ENCODE data around the gene SVOPL.

SVOPL gene

DNA sequence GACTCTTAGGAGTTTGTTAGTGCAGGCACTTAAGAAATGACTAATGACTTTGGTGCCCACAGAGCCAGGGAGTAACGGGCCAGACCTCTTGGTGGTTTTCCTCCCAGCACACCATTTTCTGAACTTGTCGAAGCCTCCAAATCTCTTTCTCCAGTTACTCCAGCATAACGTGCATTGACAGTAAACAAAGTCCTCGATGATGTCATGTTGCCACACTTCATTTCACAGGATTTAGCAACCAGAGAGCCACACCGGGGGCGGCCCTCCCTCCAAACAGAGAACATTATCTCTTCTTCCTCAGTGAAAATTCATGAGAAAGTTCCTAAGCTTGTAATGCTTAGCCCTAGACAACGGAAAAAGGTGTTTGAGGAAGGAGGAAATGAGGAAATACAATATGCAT, 4.0 kb upstream of the SVOPL start:
- Histone ChIP-seq H3K4me3 (ENCODE audit: insufficient read depth in 1 of 2, low read depth in 1 of 2, low read length in 2 of 2) (no peak overlapping the region), H4K91ac (ENCODE audit: low read length) (no peak overlapping the region), H2BK5ac (ENCODE audit: low read depth, low read length, poor library complexity, severe bottlenecking) (no peak overlapping the region), H2BK15ac (ENCODE audit: low read depth, poor library complexity, severe bottlenecking) (no peak overlapping the region), H4K8ac (ENCODE audit: low read length) (no peak overlapping the region), H3K9me3 (ENCODE audit: control insufficient read depth, low read length) (peaks cover 2% of the 10 kb centered on the region), H2BK120ac (ENCODE audit: low read depth, low read length) (no peak overlapping the region), H2AFZ (ENCODE audit: low read depth, low read length) (no peak overlapping the region), H3K9ac (ENCODE audit: low read length) (no peak overlapping the region), H3K23ac (ENCODE audit: low read length in 2 of 2) (no peak overlapping the region), H2BK12ac (ENCODE audit: low read length in 2 of 2) (no peak overlapping the region), H3K27ac (ENCODE audit: low read length, poor library complexity, severe bottlenecking) (no peak overlapping the region), H3K18ac (ENCODE audit: low read depth in 1 of 2, low read length in 2 of 2) (no peak overlapping the region), H3K4ac (ENCODE audit: low read depth in 1 of 2, low read length in 2 of 2) (no peak overlapping the region), H3K27me3 (ENCODE audit: control insufficient read depth in 1 of 2, insufficient read depth in 1 of 2, low read length in 2 of 2) (no peaks in the 10 kb centered on the region), H2AK5ac (ENCODE audit: low read length, severe bottlenecking) (no peak overlapping the region), H3K4me1 (ENCODE audit: control insufficient read depth, insufficient read depth, low read depth, low read length) (no peaks in the 10 kb centered on the region), H3K36me3 (ENCODE audit: control insufficient read depth in 1 of 2, insufficient read depth in 2 of 2, low read depth in 1 of 2, low read length in 2 of 2) (no peaks in the 10 kb centered on the region), H3K4me2 (ENCODE audit: low read length, poor library complexity, severe bottlenecking) (no peak overlapping the region), H3K14ac (ENCODE audit: low read length in 2 of 2) (no peak overlapping the region), H3K79me1 (replicated peaks; ENCODE audit: low read length, poor library complexity, severe bottlenecking) (no peaks in the 10 kb centered on the region)
- DNase-seq: peak; percentile 35
- 62% methylated on average over 7 of the region's 7 CpGs for WGBS

DNA sequence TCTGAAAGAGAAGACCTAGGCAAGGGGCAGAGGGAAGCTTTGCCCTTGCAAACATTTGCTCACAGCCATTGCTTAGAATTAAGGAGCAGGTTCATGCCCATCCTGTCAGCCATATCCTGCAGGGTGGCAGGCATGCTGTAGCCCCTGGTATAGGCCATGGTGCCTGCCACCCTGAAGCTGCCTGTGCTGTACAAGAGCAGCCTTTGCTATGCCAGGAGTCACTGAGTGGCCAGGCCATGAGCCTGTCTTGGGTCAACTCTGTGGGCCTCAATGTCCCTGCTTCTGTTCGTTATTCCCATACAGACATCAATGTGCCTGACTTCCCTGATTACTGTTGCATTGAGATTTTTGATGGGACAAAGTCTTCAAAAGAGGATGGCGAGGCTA, 368 bp upstream of the SVOPL start:
- Histone ChIP-seq H3K36me3 (ENCODE audit: control insufficient read depth in 1 of 2, insufficient read depth in 2 of 2, low read depth in 1 of 2, low read length in 2 of 2) (no peaks in the 10 kb centered on the region), H3K4me2 (ENCODE audit: low read length, poor library complexity, severe bottlenecking) (no peak overlapping the region), H3K4me3 (ENCODE audit: insufficient read depth in 1 of 2, low read depth in 1 of 2, low read length in 2 of 2) (no peak overlapping the region), H2BK12ac (ENCODE audit: low read length in 2 of 2) (no peak overlapping the region), H3K23ac (ENCODE audit: low read length in 2 of 2) (no peak overlapping the region), H4K91ac (ENCODE audit: low read length) (no peak overlapping the region), H3K14ac (ENCODE audit: low read length in 2 of 2) (no peak overlapping the region), H2AFZ (ENCODE audit: low read depth, low read length) (no peak overlapping the region), H3K4me1 (ENCODE audit: control insufficient read depth, insufficient read depth, low read depth, low read length) (no peaks in the 10 kb centered on the region), H2AK5ac (ENCODE audit: low read length, severe bottlenecking) (no peak overlapping the region), H3K9me3 (ENCODE audit: control insufficient read depth, low read length) (peaks cover 6% of the 10 kb centered on the region), H2BK5ac (ENCODE audit: low read depth, low read length, poor library complexity, severe bottlenecking) (no peak overlapping the region), H3K27me3 (ENCODE audit: control insufficient read depth in 1 of 2, insufficient read depth in 1 of 2, low read length in 2 of 2) (peaks cover 0 to 9% of the 10 kb centered on the region in 2 experiments), H2BK15ac (ENCODE audit: low read depth, poor library complexity, severe bottlenecking) (no peak overlapping the region), H3K79me1 (replicated peaks; ENCODE audit: low read length, poor library complexity, severe bottlenecking) (no peaks in the 10 kb centered on the region), H3K18ac (ENCODE audit: low read depth in 1 of 2, low read length in 2 of 2) (no peak overlapping the region), H3K4ac (ENCODE audit: low read depth in 1 of 2, low read length in 2 of 2) (no peak overlapping the region), H4K8ac (ENCODE audit: low read length) (no peak overlapping the region), H3K27ac (ENCODE audit: low read length, poor library complexity, severe bottlenecking) (no peak overlapping the region), H2BK120ac (ENCODE audit: low read depth, low read length) (no peak overlapping the region), H3K9ac (ENCODE audit: low read length) (no peak overlapping the region)
- 77% methylated on average over 2 of the region's 2 CpGs for WGBS
- no peak for DNase-seq

DNA sequence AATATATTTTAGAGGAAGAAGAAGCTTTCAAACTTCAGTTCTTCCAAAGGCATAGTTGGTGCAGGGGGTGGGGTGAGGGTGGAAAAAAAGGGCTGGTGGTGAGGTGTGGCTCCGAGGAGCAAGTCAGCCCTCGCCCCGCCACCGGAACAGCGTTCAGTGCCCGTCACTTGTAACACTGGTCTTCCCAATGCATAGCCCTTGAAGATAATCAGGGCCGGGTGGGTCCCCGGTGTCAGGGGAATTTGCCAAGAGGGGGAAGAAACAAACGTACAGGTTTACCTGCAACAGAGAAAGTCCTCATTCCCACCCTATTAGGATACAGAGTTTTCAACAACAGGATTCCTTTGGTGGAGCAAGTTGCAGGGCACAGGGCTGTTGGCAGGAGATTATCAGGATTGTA, 1.5 kb downstream of the SVOPL start:
- peaks cover 0 to 9% of the 10 kb centered on the region in 2 experiments for H3K27me3 ChIP-seq (ENCODE audit: control insufficient read depth in 1 of 2, insufficient read depth in 1 of 2, low read length in 2 of 2)
- H3K4me3 ChIP-seq (ENCODE audit: insufficient read depth in 1 of 2, low read depth in 1 of 2, low read length in 2 of 2): no peak overlapping the region
- no peak for DNase-seq
- H3K14ac ChIP-seq (ENCODE audit: low read length in 2 of 2): no peak overlapping the region
- H3K9ac ChIP-seq (ENCODE audit: low read length): no peak overlapping the region
- H2BK5ac ChIP-seq (ENCODE audit: low read depth, low read length, poor library complexity, severe bottlenecking): no peak overlapping the region
- no peak overlapping the region for H2BK15ac ChIP-seq (ENCODE audit: low read depth, poor library complexity, severe bottlenecking)
- no peak overlapping the region for H2BK120ac ChIP-seq (ENCODE audit: low read depth, low read length)
- H3K4me1 ChIP-seq (ENCODE audit: control insufficient read depth, insufficient read depth, low read depth, low read length): no peaks in the 10 kb centered on the region
- WGBS: 80% methylated on average over 8 of the region's 9 CpGs
- H3K4ac ChIP-seq (ENCODE audit: low read depth in 1 of 2, low read length in 2 of 2): no peak overlapping the region
- H2AK5ac ChIP-seq (ENCODE audit: low read length, severe bottlenecking): no peak overlapping the region
- H4K8ac ChIP-seq (ENCODE audit: low read length): no peak overlapping the region
- no peaks in the 10 kb centered on the region for H3K79me1 ChIP-seq (replicated peaks; ENCODE audit: low read length, poor library complexity, severe bottlenecking)
- no peak overlapping the region for H3K23ac ChIP-seq (ENCODE audit: low read length in 2 of 2)
- no peak overlapping the region for H3K4me2 ChIP-seq (ENCODE audit: low read length, poor library complexity, severe bottlenecking)
- no peaks in the 10 kb centered on the region for H3K36me3 ChIP-seq (ENCODE audit: control insufficient read depth in 1 of 2, insufficient read depth in 2 of 2, low read depth in 1 of 2, low read length in 2 of 2)
- no peak overlapping the region for H2AFZ ChIP-seq (ENCODE audit: low read depth, low read length)
- H3K27ac ChIP-seq (ENCODE audit: low read length, poor library complexity, severe bottlenecking): no peak overlapping the region
- H4K91ac ChIP-seq (ENCODE audit: low read length): no peak overlapping the region
- H2BK12ac ChIP-seq (ENCODE audit: low read length in 2 of 2): no peak overlapping the region
- H3K9me3 ChIP-seq (ENCODE audit: control insufficient read depth, low read length): peaks cover 4% of the 10 kb centered on the region
- H3K18ac ChIP-seq (ENCODE audit: low read depth in 1 of 2, low read length in 2 of 2): no peak overlapping the region

DNA sequence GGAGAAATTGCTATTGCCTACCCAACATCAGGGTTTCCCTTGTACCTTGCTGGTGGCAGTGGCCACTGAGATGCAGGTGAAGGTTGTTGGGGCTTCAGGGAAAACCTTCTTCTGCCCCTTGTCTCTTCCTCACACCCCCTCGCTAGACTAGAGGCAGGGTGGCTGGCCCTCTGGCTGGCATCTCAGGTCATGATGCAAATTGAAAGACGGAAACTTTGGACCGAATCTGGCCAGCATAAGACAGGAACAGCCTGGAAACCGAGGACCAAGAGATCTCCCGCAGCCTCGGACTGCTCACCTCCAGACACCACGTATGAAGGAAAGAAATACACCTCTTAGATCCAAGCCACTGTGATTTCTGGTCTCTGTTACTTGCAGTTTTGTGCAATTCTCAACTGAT, 2.9 kb downstream of the SVOPL start:
- Histone ChIP-seq H4K8ac (ENCODE audit: low read length) (no peak overlapping the region), H2BK120ac (ENCODE audit: low read depth, low read length) (no peak overlapping the region), H3K14ac (ENCODE audit: low read length in 2 of 2) (no peak overlapping the region), H3K18ac (ENCODE audit: low read depth in 1 of 2, low read length in 2 of 2) (no peak overlapping the region), H2AK5ac (ENCODE audit: low read length, severe bottlenecking) (no peak overlapping the region), H2BK12ac (ENCODE audit: low read length in 2 of 2) (no peak overlapping the region), H3K4me2 (ENCODE audit: low read length, poor library complexity, severe bottlenecking) (no peak overlapping the region), H2AFZ (ENCODE audit: low read depth, low read length) (no peak overlapping the region), H4K91ac (ENCODE audit: low read length) (no peak overlapping the region), H3K4me1 (ENCODE audit: control insufficient read depth, insufficient read depth, low read depth, low read length) (no peaks in the 10 kb centered on the region), H3K9me3 (ENCODE audit: control insufficient read depth, low read length) (peaks cover 4% of the 10 kb centered on the region), H3K9ac (ENCODE audit: low read length) (no peak overlapping the region), H2BK15ac (ENCODE audit: low read depth, poor library complexity, severe bottlenecking) (no peak overlapping the region), H3K4me3 (ENCODE audit: insufficient read depth in 1 of 2, low read depth in 1 of 2, low read length in 2 of 2) (no peak overlapping the region), H3K27ac (ENCODE audit: low read length, poor library complexity, severe bottlenecking) (no peak overlapping the region), H3K23ac (ENCODE audit: low read length in 2 of 2) (no peak overlapping the region), H3K36me3 (ENCODE audit: control insufficient read depth in 1 of 2, insufficient read depth in 2 of 2, low read depth in 1 of 2, low read length in 2 of 2) (no peaks in the 10 kb centered on the region), H2BK5ac (ENCODE audit: low read depth, low read length, poor library complexity, severe bottlenecking) (no peak overlapping the region), H3K27me3 (ENCODE audit: control insufficient read depth in 1 of 2, insufficient read depth in 1 of 2, low read length in 2 of 2) (peaks cover 0 to 9% of the 10 kb centered on the region in 2 experiments), H3K79me1 (replicated peaks; ENCODE audit: low read length, poor library complexity, severe bottlenecking) (no peaks in the 10 kb centered on the region), H3K4ac (ENCODE audit: low read depth in 1 of 2, low read length in 2 of 2) (no peak overlapping the region)
- no peak for DNase-seq
- 81% methylated on average over 6 of the region's 7 CpGs for WGBS

All from mesenchymal stem cell (in vitro differentiated cells and primary cell).